Lower lobe of right lung (tissue), 2 donors: Measurements from ENCODE around the gene MAP1B. TPM values are rescaled to one million over a fixed set of nuclear protein-coding genes. Genes with fewer than 3 reads are reported as not detected.

Source experiments
- ATAC-seq, 2 donors: fragments of 200-7000 bp; cut with Tn5 transposase; one replicate each; pipeline ENCODE4 v1.9.1; 2020 to 2022; ENCODE audit warnings: mild to moderate bottlenecking in 2 of 2, moderate library complexity in 2 of 2
- DNase-seq: peaks from one replicate; pipeline ENCODE4 v3.0.0-alpha.2; 2020
- H3K27ac ChIP-seq: fragments of 200-600 bp; one replicate; pipeline ENCODE4 v1.8.0; 2022
- H3K27me3 ChIP-seq: fragments of 200-600 bp; one replicate; pipeline ENCODE4 v1.8.0; 2022; ENCODE audit warnings: low read depth
- H3K36me3 ChIP-seq: fragments of 200-600 bp; one replicate; pipeline ENCODE4 v1.8.0; 2022; ENCODE audit warnings: mild to moderate bottlenecking
- H3K4me1 ChIP-seq: fragments of 200-600 bp; one replicate; pipeline ENCODE4 v1.8.0; 2022
- H3K4me3 ChIP-seq: fragments of 200-600 bp; one replicate; pipeline ENCODE4 v1.8.0; 2022; ENCODE audit warnings: mild to moderate bottlenecking
- H3K9me3 ChIP-seq: fragments of 200-600 bp; one replicate; pipeline ENCODE4 v1.8.0; 2022
- intact Hi-C: fragments of 100-400 bp; cut with DNase I; formaldehyde crosslinking; loops from one replicate; pipeline ENCODE4 v1.11.0; 2022
- total RNA-seq: library from RNA; stranded (reverse); fragmentation: NEBNext Ultra II Directional; extraction: Animal tissue kit (Norgen Biotek cat#: 25700); gene quantifications from one replicate; pipeline ENCODE4 v1.2.1, GENCODE V29; 2021
- TF ChIP-seq, protein P1 (sequence below): fragments of 200-600 bp; IDR thresholded peaks from one replicate; pipeline ENCODE4 v1.8.0; 2022; ENCODE audit warnings: antibody characterized with exemption, mild to moderate bottlenecking
- donor health status: DM: no; HTN: yes; CAD: no; lungs with severe emphysema.

MAP1B gene
- total RNA-seq, 1 donor from 2014 or later = 20.6 TPM

DNA sequence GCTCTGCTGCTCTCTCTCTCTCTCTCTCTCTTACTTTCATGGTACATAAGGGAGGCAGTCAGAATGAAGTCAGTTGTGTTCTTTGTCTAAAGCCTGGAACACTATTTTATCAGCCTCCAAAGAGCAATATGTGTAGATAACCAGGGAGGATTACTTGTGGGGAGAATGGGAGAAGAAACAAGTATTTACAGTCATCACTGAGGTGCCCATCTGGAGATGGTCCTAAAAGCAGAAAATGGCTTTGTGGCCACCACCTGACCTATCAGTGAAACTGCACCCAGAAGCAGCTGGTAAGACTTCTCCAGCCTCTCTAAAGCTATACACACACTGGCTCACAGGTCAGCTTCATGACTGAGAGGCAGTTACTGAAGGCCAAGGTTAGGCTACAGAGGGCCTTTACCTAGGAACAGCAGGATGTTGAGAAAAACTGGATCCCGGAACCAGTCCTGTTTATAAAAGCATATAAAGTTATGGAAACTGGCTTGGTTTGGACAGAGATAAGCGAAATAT lies 137.6 kb downstream of the MAP1B start:
- TF ChIP-seq, protein P1, sequence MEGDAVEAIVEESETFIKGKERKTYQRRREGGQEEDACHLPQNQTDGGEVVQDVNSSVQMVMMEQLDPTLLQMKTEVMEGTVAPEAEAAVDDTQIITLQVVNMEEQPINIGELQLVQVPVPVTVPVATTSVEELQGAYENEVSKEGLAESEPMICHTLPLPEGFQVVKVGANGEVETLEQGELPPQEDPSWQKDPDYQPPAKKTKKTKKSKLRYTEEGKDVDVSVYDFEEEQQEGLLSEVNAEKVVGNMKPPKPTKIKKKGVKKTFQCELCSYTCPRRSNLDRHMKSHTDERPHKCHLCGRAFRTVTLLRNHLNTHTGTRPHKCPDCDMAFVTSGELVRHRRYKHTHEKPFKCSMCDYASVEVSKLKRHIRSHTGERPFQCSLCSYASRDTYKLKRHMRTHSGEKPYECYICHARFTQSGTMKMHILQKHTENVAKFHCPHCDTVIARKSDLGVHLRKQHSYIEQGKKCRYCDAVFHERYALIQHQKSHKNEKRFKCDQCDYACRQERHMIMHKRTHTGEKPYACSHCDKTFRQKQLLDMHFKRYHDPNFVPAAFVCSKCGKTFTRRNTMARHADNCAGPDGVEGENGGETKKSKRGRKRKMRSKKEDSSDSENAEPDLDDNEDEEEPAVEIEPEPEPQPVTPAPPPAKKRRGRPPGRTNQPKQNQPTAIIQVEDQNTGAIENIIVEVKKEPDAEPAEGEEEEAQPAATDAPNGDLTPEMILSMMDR = no peak
- intact Hi-C loops = no loop called here
- no peaks in the 10 kb centered on the region for H3K27me3 ChIP-seq
- no peaks in the 10 kb centered on the region for H3K9me3 ChIP-seq
- no peaks in the 10 kb centered on the region for H3K36me3 ChIP-seq
- no peak overlapping the region for H3K4me3 ChIP-seq
- ATAC-seq = peak; percentile 30 to 50
- H3K27ac ChIP-seq = no peak overlapping the region
- no peak for DNase-seq
- peaks cover 44% of the 10 kb centered on the region for H3K4me1 ChIP-seq

GRCh38 chr5:72245546-72245945 lies 138.3 kb downstream of the MAP1B start:
- TF ChIP-seq, protein P1 = no peak
- ATAC-seq (no peak), DNase-seq (no peak)
- Histone ChIP-seq H3K27me3 (no peaks in the 10 kb centered on the region), H3K9me3 (no peaks in the 10 kb centered on the region), H3K36me3 (no peaks in the 10 kb centered on the region), H3K4me3 (no peak overlapping the region), H3K27ac (no peak overlapping the region), H3K4me1 (peaks cover 44% of the 10 kb centered on the region)
- intact Hi-C loops = no loop called here

DNA sequence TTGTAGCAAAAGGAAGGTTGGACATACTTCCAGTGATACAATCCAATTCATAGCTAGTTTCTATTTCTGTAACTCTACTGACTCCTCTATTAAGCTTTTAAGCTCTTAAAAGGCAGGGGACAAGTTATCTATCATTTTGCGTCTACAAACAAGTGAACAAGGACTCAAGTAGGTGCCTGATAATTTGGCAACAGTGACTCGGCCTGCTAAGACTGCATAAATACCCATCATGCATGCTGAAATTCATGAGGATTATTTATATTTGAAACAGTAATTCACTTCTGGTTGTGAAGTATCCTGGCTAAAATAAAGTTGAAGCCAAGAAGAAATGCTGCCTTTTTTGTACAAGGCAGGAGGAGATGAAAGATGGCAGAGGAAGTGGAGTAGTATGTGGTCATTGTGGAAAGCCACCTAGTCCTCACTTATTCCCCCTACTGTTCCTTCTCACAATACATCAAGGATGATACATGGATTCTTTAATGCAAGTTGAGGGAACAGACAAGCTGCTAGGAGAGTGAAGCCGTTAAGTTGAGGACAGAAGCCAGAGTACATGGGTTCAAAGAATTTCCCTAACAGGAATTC lies 138.8 kb downstream of the MAP1B start:
- TF ChIP-seq, protein P1 = no peak
- Histone ChIP-seq H3K27me3 (no peaks in the 10 kb centered on the region), H3K36me3 (no peaks in the 10 kb centered on the region), H3K9me3 (no peaks in the 10 kb centered on the region), H3K27ac (no peak overlapping the region), H3K4me1 (peaks cover 44% of the 10 kb centered on the region), H3K4me3 (no peak overlapping the region)
- intact Hi-C loops = no loop called here
- ATAC-seq (no peak), DNase-seq (no peak)

DNA sequence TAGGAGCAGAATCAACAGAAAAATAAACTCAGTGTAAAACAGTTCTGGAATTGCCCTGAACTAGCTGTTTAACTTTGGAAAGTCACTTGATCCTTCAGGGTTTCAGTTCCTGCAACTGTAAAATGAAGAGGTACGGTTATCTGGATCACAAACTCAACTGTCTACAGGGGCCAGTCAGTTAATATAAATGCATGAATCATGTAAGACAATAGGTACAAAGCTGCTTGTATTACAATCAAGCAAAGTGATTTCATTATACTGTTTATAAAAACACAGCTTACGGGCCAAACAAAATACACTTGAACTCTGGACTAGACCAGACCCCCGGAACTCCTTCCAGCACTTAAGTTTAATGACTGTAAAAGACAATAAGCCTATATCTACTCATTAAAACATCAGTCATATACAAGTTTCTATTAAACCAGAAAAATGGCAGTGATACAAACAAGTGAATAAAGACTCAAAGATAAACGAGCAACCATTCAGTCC lies 139.7 kb downstream of the MAP1B start:
- no peaks in the 10 kb centered on the region for H3K36me3 ChIP-seq
- H3K4me1 ChIP-seq = peaks cover 44% of the 10 kb centered on the region
- H3K9me3 ChIP-seq = no peaks in the 10 kb centered on the region
- TF ChIP-seq, protein P1 = no peak
- no peaks in the 10 kb centered on the region for H3K27me3 ChIP-seq
- no peak overlapping the region for H3K27ac ChIP-seq
- DNase-seq (no peak), ATAC-seq (peak in 1 of 2 donors; percentile 25)
- no peak overlapping the region for H3K4me3 ChIP-seq
- intact Hi-C loops = no loop called here

DNA sequence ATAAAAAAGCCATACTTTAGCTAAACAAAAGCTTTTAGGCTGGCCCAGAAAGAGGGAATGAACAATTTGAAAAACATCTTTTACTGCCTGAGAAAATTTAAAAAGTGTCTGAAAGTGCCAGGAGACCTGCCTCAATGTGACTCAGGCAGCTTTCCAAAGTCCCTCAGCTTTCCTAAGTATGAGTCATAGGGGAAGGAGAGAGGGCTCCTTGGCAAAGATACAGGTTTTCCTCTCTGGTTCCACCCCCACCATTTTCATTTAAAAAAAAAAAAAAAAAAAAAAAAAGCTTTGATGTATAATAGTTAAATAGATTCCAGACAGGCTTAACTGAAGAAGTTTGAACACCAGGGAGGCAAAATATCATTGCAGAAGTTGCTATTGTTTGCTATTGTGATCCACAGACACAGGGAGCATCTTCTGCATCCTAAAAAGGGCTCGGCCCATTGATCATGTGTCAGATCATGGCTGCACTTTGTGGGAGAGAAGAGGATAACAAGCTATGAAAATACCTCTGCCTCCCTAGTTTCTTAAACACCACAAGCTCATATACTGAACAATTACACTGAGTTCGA lies 141.2 kb downstream of the MAP1B start:
- Histone ChIP-seq H3K36me3 (no peaks in the 10 kb centered on the region), H3K27me3 (no peaks in the 10 kb centered on the region), H3K9me3 (no peaks in the 10 kb centered on the region), H3K27ac (no peak overlapping the region), H3K4me3 (no peak overlapping the region), H3K4me1 (peaks cover 44% of the 10 kb centered on the region)
- ATAC-seq (peak in 1 of 2 donors; percentile 79), DNase-seq (no peak)
- intact Hi-C loops = no loop called here
- TF ChIP-seq, protein P1 = no peak
